ENCODE measurements around the gene MLEC.
"Not testable (repeated sequence)": the region's sequence is repeated elsewhere in the genome, so short reads cannot be mapped to it uniquely, and the experiment has no call there.

The MLEC gene

DNA sequence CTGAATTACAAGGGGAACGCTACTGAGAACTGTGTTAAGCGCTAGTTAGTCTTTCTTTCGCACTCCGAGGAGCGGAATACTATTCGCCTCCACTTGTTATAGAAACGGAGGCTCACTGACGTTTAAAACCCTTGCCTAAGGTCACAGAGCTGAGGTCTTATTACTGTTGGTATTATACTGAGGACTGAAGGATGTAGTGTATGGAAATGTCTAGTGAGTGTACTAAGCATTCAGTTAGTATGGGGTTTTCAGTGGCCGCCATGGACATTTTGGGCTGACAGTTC, 39.5 kb downstream of the MLEC start:
- TF ChIP-seq POLR2A (IDR thresholded peaks at IDR 0.05; ENCODE audit: low read depth, low read length) = no peak
- FAIRE-seq (no peak), DNase-seq (ENCODE audit: insufficient read length, low spot score) (no peak)

DNA sequence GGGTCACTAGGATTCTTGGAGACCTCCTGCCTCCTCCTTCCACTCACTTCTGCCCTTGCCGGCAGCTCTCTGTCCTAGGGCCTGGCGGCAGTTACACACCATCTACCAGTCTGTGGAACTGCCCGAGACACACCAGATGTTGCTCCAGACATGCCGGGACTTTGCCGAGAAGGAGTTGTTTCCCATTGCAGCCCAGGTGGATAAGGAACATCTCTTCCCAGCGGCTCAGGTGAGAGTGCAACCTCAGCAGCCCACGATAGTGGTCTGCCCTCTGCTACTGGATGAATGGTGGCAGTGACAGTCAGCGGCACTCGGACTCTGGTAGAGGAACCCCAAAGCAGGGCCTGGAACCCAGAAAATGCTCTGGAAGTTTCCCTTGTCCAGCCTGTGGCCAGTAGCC, 40.0 kb downstream of the MLEC start:
- FAIRE-seq (no peak), DNase-seq (ENCODE audit: insufficient read length, low spot score) (no peak)
- TF ChIP-seq POLR2A (IDR thresholded peaks at IDR 0.05; ENCODE audit: low read depth, low read length) = no peak

DNA sequence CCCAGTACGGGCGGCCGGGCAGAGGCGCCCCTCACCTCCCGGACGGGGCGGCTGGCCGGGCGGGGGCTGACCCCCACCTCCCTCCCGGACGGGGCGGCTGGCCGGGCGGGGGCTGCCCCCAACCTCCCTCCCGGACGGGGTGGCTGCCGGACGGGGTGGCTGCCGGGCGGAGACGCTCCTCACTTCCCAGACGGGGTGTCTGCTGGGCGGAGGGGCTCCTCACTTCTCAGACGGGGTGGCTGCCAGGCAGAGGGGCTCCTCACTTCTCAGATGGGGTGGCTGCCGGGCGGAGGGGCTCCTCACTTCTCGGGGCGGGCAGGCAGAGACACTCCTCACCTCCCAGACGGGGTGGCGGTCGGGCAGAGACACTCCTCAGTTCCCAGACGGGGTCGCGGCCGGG, 45.2 kb downstream of the MLEC start:
- DNase-seq (ENCODE audit: insufficient read length, low spot score); FAIRE-seq: not testable (repeated sequence)

DNA sequence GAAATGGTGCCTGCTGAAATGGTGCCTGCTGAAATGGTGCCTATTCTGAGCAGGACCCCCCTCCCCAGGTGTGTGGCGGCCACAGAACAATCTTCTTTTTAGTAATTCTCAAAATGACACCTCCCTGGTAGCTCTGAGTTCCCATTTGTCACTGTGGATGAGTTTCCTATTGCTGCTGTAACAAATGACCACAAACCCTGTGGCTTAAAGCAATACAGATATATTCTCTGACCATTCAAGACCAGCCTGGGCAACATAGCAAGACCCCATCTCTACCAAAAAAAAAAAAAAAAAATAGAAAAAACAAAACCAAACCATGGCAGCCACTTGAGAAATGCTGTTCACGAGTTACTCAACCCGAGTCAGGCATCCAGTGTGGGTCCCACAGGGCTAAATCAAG, 46.6 kb downstream of the MLEC start:
- DNase-seq (ENCODE audit: insufficient read length, low spot score) = no peak

DNA sequence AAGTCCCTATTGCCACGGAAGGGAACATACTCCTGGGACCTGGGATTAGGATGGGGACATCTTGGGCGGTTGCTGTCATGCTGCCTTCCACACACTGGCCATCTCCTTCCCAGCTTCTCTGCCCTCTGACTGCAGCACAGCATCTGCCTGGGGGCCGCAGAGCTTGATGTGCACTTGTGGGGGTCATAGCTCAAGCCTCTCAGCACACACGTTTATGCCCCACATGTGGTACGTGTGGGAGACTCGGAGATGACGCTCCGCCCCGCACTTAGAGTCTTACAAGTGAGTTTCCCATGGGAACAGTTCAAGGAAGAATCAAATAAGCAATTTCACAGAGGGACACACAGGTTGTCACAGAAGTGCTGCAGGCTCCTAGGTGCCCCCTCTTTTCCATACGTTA, 47.3 kb downstream of the MLEC start:
- TF ChIP-seq POLR2A (IDR thresholded peaks at IDR 0.05; ENCODE audit: low read depth, low read length) = no peak
- FAIRE-seq (no peak), DNase-seq (ENCODE audit: insufficient read length, low spot score) (no peak)

More for the DNA sequence above, 46.6 kb downstream of the MLEC start:
- no peak for FAIRE-seq
- no peak for TF ChIP-seq POLR2A (IDR thresholded peaks at IDR 0.05; ENCODE audit: low read depth, low read length)

DNA sequence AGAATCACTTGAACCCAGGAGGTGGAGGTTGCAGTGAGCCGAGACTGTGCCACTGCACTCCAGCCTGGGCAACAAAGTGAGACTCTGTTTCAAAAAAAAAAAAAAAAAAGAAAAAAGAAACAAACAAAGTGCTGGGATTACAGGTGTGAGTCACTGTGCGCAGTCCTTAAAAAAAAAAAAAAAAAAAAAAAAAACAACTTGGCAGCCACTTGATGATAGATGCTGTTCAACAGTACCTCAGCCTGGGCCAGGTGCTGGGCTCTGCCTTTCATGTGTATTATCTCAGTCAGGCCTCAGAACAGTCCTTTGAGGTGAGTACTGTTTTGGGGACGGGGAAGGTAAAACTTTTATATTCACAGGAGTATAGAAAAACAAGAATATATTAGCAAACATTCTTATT, 48.2 kb downstream of the MLEC start:
- DNase-seq (ENCODE audit: insufficient read length, low spot score) (no peak), FAIRE-seq (no peak)
- TF ChIP-seq POLR2A (IDR thresholded peaks at IDR 0.05; ENCODE audit: low read depth, low read length) = no peak

DNA sequence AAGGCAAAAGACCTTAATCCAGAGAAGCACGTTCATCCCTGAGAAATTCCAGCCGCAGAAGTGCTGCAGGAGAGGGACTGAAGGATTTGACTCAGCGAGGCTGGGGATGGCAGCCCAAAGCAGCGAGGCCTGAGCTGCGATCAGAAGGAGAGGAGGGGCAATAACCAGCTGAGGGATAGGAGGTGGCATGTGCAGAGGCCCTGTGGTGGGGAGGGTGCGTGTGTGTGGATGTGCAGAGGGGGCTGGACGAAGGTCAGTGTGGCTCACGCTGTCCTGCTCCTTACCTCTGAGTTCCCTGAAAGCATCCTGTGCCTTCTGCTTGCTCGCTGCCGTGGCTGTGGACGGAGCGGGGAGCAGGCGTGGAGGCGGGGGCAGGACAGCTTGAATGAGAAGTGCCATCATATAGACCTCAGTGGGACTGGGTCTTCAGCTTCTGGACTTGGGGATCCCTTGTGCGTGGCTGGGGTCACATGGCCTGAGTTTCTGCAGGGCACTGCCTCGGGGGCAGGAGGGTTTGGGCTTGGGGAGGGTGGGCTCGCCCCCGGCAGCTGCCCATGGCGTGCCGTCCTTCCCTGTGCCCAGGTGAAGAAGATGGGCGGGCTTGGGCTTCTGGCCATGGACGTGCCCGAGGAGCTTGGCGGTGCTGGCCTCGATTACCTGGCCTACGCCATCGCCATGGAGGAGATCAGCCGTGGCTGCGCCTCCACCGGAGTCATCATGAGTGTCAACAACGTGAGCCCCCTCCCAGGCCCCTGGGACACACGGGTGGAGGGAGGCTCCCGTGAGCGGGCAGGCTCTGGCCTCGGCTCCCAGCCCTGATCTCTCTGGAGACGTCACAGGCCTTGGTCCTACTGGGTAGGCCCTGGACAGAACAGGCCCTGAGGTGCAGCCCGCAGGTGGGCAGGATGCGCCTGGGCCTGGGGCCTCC, 49.7 kb downstream of the MLEC start:
- no peak for TF ChIP-seq POLR2A (IDR thresholded peaks at IDR 0.05; ENCODE audit: low read depth, low read length)
- no peak for DNase-seq (ENCODE audit: insufficient read length, low spot score)
- FAIRE-seq = no peak

DNA sequence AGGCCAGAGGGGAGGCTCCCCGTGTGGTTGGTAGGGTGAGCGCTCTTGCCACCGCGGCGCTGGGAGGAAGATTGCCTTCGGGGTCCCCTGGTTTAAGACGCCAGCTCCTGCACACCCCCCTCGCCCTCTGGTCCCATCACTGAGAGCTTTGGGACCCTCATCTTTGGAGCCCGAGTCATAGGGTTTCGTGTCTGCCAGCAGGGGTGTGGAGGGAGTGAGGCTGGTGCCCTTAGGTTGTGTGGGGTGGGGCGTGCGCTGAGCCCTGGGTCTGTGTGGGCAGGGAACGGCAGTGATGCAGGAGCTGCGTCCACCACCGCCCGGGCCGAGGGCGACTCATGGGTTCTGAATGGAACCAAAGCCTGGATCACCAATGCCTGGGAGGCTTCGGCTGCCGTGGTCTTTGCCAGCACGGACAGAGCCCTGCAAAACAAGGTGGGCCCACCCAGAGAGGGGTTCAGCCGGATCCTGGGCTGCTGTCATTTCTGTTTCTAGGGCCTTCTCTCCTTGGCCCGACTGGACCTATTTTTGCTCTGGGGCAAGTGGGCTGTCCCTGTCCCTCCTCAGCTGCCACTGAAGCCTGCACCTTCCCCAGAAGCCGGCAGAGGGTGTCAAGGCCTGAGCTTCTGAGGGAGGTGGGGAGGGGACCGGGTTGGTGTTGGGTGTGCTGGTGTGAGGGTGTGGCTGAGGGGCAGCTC, 50.8 kb downstream of the MLEC start:
- no peak for TF ChIP-seq POLR2A (IDR thresholded peaks at IDR 0.05; ENCODE audit: low read depth, low read length)
- DNase-seq (ENCODE audit: insufficient read length, low spot score) = no peak
- no peak for FAIRE-seq

DNA sequence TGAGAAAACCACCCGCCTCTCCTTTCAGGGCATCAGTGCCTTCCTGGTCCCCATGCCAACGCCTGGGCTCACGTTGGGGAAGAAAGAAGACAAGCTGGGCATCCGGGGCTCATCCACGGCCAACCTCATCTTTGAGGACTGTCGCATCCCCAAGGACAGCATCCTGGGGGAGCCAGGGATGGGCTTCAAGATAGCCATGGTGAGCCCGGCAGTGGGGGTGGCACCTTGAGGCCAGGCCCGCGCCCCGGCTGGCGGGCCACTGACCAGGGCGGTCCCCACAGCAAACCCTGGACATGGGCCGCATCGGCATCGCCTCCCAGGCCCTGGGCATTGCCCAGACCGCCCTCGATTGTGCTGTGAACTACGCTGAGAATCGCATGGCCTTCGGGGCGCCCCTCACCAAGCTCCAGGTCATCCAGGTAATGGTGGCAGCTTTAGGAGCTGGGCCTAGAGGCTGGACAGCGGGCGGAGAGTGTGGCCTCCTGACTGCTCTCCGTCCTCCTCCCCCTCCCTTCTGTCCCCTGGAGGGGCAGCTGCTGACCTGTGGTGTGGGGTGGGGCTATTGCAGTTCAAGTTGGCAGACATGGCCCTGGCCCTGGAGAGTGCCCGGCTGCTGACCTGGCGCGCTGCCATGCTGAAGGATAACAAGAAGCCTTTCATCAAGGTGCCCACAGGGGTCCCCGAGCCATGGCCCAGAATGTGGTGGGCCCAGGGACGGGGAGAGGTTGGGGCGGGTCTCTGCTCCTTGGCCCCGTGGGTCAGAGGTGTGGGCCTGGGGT, 51.5 kb downstream of the MLEC start:
- TF ChIP-seq POLR2A (IDR thresholded peaks at IDR 0.05; ENCODE audit: low read depth, low read length) = no peak
- FAIRE-seq (no peak), DNase-seq (ENCODE audit: insufficient read length, low spot score) (no peak)

DNA sequence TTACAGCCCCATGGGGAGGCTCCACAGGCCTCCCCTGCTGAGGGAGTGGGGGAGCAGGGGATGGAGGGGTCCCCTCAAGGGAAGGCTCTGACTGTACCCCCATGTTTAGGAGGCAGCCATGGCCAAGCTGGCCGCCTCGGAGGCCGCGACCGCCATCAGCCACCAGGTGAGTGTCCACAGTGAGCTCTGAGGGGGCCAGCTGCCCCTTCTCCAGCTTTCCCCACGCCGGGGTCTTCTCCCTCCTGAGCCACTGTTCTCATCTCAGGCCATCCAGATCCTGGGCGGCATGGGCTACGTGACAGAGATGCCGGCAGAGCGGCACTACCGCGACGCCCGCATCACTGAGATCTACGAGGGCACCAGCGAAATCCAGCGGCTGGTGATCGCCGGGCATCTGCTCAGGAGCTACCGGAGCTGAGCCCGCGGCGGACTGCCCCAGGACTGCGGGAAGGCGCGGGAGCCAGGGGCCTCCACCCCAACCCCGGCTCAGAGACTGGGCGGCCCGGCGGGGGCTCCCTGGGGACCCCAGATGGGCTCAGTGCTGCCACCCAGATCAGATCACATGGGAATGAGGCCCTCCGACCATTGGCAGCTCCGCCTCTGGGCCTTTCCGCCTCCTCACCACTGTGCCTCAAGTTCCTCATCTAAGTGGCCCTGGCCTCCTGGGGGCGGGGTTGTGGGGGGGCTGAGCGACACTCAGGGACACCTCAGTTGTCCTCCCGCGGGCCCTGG, 52.2 kb downstream of the MLEC start:
- no peak for FAIRE-seq
- no peak for DNase-seq (ENCODE audit: insufficient read length, low spot score)
- no peak for TF ChIP-seq POLR2A (IDR thresholded peaks at IDR 0.05; ENCODE audit: low read depth, low read length)

DNA sequence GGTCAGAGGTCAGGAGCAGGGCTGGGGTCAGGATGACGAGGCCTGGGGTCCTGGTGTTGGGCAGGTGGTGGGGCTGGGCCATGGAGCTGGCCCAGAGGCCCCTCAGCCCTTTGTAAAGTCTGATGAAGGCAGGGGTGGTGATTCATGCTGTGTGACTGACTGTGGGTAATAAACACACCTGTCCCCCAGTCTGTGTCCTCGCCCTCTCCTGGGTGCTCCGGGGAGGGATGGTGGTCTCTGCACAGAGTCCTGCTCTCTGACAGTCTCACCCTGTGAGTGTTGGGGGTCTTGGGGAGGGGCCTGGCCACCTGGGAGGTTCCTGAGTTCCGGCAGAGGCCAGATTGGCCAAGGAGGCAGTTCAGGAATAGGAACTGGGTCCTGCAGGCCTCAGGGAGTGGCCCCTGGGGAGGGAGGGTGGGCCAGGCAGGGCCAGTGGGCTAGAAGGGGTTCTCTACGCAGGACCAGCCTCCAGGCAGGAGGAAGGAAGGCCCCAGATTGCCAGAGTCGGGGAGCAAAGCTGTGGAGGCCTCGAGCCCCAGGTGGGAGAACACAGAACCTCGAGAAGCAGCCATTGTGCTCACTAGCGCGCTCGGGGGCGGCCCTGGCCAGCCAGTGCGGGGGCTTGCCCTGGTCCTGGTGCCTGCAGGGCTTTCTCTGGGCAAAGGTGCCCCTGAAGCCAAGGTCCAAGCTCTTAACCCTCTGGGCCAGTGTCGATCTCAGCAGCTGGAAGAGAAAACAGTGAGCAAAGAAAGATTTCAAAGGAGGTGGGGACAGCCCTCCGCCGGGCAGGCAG, 53.1 kb downstream of the MLEC start:
- TF ChIP-seq POLR2A (IDR thresholded peaks at IDR 0.05; ENCODE audit: low read depth, low read length) = no peak
- DNase-seq (ENCODE audit: insufficient read length, low spot score) (no peak), FAIRE-seq (no peak)

DNA sequence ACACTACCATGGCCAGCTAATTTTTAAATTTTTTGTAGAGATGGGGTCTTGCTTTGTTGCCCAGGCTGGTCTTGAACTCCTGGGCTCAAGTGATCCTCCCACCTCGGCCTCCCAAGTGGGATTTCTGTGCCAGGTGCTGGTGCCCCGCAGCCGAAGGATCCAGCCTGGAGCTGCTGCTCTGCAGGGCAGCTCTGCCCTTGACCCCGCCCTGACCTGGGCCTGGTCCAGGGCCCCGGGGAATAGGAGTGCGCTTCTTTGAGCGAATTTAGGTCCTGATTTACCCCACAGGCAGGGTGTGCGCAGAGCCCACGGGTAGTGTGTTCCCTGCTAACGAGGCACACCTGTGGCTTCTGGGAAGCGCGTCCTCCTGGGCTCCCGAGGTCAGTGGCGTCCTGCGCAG, 53.9 kb downstream of the MLEC start:
- no peak for DNase-seq (ENCODE audit: insufficient read length, low spot score)
- TF ChIP-seq POLR2A (IDR thresholded peaks at IDR 0.05; ENCODE audit: low read depth, low read length) = no peak
- FAIRE-seq = no peak

Measured in H54 (cell line).